ENCODE data around the gene OR2AJ1. TPM values are rescaled to one million over a fixed set of nuclear protein-coding genes. Genes with fewer than 3 reads are reported as not detected.

OR2AJ1 gene
- total and polyA plus RNA-seq, 12 donors, result not detected

- ATAC-seq (no peak), DNase-seq (no peak)
- peaks cover 0 to 8% (median 0%) of the 10 kb centered on the region in 11 donors for H3K9me3 ChIP-seq
- no peak overlapping the region for H3K4me3 ChIP-seq
- no peak overlapping the region for H3K27ac ChIP-seq
- no peaks in the 10 kb centered on the region for H3K27me3 ChIP-seq
- intact Hi-C loops (cut with DNase I), result no loop called here
- TF ChIP-seq, protein P1, sequence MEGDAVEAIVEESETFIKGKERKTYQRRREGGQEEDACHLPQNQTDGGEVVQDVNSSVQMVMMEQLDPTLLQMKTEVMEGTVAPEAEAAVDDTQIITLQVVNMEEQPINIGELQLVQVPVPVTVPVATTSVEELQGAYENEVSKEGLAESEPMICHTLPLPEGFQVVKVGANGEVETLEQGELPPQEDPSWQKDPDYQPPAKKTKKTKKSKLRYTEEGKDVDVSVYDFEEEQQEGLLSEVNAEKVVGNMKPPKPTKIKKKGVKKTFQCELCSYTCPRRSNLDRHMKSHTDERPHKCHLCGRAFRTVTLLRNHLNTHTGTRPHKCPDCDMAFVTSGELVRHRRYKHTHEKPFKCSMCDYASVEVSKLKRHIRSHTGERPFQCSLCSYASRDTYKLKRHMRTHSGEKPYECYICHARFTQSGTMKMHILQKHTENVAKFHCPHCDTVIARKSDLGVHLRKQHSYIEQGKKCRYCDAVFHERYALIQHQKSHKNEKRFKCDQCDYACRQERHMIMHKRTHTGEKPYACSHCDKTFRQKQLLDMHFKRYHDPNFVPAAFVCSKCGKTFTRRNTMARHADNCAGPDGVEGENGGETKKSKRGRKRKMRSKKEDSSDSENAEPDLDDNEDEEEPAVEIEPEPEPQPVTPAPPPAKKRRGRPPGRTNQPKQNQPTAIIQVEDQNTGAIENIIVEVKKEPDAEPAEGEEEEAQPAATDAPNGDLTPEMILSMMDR (IDR thresholded peaks at IDR 0.05), result no peak
- WGBS, 2 donors, result 96 to 98% methylated on average over 1 of the region's 1 CpG
- no peaks in the 10 kb centered on the region for H3K36me3 ChIP-seq
- no peaks in the 10 kb centered on the region for H3K4me1 ChIP-seq
These were observed 28.7 kb downstream of the OR2AJ1 start for GRCh38 chr1:247953408-247953807.

DNA sequence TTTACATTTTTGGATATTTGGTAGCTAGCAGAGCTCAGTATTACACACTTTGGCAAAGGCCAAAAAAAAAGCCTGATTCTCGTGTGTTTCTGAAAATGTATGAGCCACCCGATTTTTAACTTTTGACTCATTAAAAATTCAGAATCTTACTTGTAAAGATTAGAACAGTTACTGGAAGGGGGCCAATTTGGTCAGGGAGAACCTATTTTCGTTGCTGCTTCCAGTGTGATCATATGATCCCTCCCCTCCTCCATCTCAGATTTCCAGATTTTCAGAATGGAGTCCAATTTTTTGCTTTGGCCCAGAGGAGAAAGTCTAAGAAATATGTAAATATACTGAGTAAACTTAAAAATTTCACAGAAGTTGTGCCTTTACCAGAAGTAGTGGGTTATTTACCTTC is 37.1 kb downstream of the OR2AJ1 start:
- no peak overlapping the region for H3K27ac ChIP-seq
- H3K36me3 ChIP-seq, result no peaks in the 10 kb centered on the region
- no peak overlapping the region for H3K4me3 ChIP-seq
- peaks cover 0 to 3% (median 0%) of the 10 kb centered on the region in 11 donors for H3K9me3 ChIP-seq
- DNase-seq (no peak), ATAC-seq (no peak)
- TF ChIP-seq, protein P1 (IDR thresholded peaks at IDR 0.05), result no peak
- intact Hi-C loops (cut with DNase I), result no loop called here
- no peaks in the 10 kb centered on the region for H3K27me3 ChIP-seq
- WGBS, 2 donors, result 30 to 32% methylated on average over 3 of the region's 3 CpGs
- no peaks in the 10 kb centered on the region for H3K4me1 ChIP-seq

DNA sequence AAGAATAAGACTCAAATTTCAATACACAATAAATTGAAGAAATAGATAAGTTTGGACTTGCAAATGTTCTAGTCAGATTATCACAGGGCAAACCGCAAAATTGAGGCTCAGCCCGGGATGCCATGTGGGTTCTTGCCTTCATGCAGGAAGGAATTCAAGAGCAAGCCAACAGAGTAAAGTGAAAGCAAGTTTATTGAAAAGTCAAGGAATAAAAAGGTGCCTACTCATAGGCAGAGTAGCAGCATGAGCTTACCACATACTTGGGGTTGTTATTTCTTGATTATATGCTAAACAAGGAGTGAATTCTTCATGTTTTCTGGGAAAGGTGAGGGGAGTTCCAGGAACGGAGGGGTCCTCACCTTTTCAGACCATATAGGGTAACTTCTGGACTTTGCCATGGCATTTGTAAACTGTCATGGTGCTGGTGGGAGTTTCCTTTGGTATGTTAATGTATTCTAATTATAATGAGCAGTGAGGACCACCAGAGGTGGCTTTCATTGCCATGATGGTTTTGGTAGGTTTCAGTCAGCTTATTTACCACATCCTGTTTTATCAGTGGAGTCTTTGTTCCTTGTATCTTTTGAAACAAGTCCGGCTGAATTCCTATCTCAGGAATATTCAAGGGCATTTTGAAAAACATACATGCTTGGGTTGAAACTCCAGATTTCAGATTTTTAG is 38.4 kb downstream of the OR2AJ1 start:
- Histone ChIP-seq H3K36me3 (no peaks in the 10 kb centered on the region), H3K9me3 (peaks cover 0 to under 1% (median 0%) of the 10 kb centered on the region in 11 donors), H3K27me3 (no peaks in the 10 kb centered on the region), H3K4me3 (no peak overlapping the region), H3K27ac (no peak overlapping the region), H3K4me1 (no peaks in the 10 kb centered on the region)
- DNase-seq (no peak), ATAC-seq (no peak)
- intact Hi-C loops (cut with DNase I), result no loop called here
- WGBS, 2 donors, result 62 to 73% methylated on average over 4 of the region's 4 CpGs
- TF ChIP-seq, protein P1 (IDR thresholded peaks at IDR 0.05), result no peak

DNA sequence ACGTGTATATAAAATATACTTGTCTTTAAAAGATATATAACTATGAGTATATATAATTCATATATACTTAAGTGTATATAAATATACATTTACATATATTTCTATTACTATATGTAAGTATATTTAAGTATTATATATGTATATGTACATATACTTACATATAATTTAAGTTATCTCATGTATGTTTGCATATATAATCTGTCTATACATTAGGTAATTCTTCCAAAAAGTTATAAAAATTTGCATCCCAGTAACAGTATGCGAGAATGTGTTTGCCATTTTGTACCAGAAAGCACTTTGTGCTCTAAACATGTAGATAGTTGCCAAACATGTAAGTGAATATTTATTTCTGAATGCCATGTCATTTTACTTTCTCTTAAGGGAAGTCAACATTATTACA is 40.2 kb downstream of the OR2AJ1 start, which contains the start of gene OR2AK2:
Gene OR2AK2 (plus strand): TSS at position 301 of the 400 bp plus-strand sequence. CDS start 144 bp downstream, outside the sequence.
- Histone ChIP-seq H3K4me3 (no peak within 1 kb of the TSS), H3K9me3 (peaks cover 0 to 4% (median 0%) of the 10 kb centered on the region in 11 donors), H3K4me1 (no peaks in the 10 kb centered on the region), H3K27me3 (no peaks in the 10 kb centered on the region), H3K27ac (no peak within 1 kb of the TSS), H3K36me3 (no peaks in the 10 kb centered on the region)
- no peak for DNase-seq
- WGBS, 2 donors, result 79 to 80% methylated on average over 2 of the region's 2 CpGs
- TF ChIP-seq, protein P1 (IDR thresholded peaks at IDR 0.05), result no peak
- no peak for ATAC-seq
- intact Hi-C loops (cut with DNase I), result no loop called here
